ENCODE results near the gene PNPLA6.
A peak's percentile ranks its signal among the peaks of the same experiment; 100 is the strongest.

- TF ChIP-seq CLOCK (CRISPR knock-in tag; IDR thresholded peaks at IDR 0.05; ENCODE audit: borderline replicate concordance), result no peak
- no peak for TF ChIP-seq CTCF (IDR thresholded peaks at IDR 0.05 in 2 of 3, conservative IDR thresholded peaks at IDR 0.05 in 1 of 3; ENCODE audit: insufficient read depth in 2 of 3, low read depth in 1 of 3, low read length in 3 of 3)
- TF ChIP-seq ZBTB34 (CRISPR knock-in tag; IDR thresholded peaks at IDR 0.05), result no peak
- TF ChIP-seq GTF2F1 (IDR thresholded peaks at IDR 0.05; ENCODE audit: low read depth, low read length), result no peak
- TF ChIP-seq RCOR1 (IDR thresholded peaks at IDR 0.05; ENCODE audit: borderline replicate concordance in 1 of 2, low read depth in 2 of 2, low read length in 2 of 2), result no peak
- no peak for TF ChIP-seq EZH2 (IDR thresholded peaks at IDR 0.05; ENCODE audit: borderline replicate concordance, low read depth, low read length)
- TF ChIP-seq SIN3A (IDR thresholded peaks at IDR 0.05; ENCODE audit: borderline replicate concordance in 2 of 2, control insufficient read depth in 1 of 2, low read depth in 2 of 2, low read length in 2 of 2), result 0 out of 4 replicates have a peak, but pooled peaks of 1 of the 2 experiments have one; percentile 15
- no peak for TF ChIP-seq MBD2 (IDR thresholded peaks at IDR 0.05; ENCODE audit: borderline replicate concordance, low read depth)
- no peak for TF ChIP-seq NCOR1 (IDR thresholded peaks at IDR 0.05)
- TF ChIP-seq RBFOX2 (IDR thresholded peaks at IDR 0.05; ENCODE audit: low read depth, low read length), result no peak
- TF ChIP-seq USF2 (CRISPR knock-in tag; IDR thresholded peaks at IDR 0.05), result no peak
Measured at GRCh38 chr19:7522923-7523667, 12.4 kb upstream of the PNPLA6 start.
